HG03103 (cell line): ENCODE measurements around the gene FCF1.

Experiments used
- ATAC-seq: cut with Tn5 transposase; IDR thresholded peaks from one replicate; pipeline ENCODE4 v1.9.1; 2021; ENCODE audit warnings: low read depth; ENCODE audit not compliant: unreplicated experiment

The FCF1 gene

GRCh38 chr14:74762917-74763802 is 50.2 kb downstream of the FCF1 start, which contains the start of gene YLPM1:
TSS of gene YLPM1 (plus strand) at chr14:74763316. CDS start at chr14:74763490, 174 bp downstream.
- peak; percentile 83 for ATAC-seq

- no peak for ATAC-seq
These were observed 51.0 kb downstream of the FCF1 start for GRCh38 chr14:74763803-74764531.

- ATAC-seq, result no peak
These were observed 52.8 kb downstream of the FCF1 start for GRCh38 chr14:74765721-74766120.

- ATAC-seq, result no peak
These were observed 58.5 kb downstream of the FCF1 start for GRCh38 chr14:74771399-74771798.

- no peak for ATAC-seq
These were observed 71.7 kb downstream of the FCF1 start for GRCh38 chr14:74784634-74785033.

- ATAC-seq, result no peak
These were observed 72.2 kb downstream of the FCF1 start for GRCh38 chr14:74785056-74785613.

- ATAC-seq, result no peak
These were observed 73.9 kb downstream of the FCF1 start for GRCh38 chr14:74786796-74787315.
